ENCODE measurements around the gene ZDHHC11B. TPM values are rescaled to one million over a fixed set of nuclear protein-coding genes. Genes with fewer than 3 reads are reported as not detected.
"Not testable (repeated sequence)": the region's sequence is repeated elsewhere in the genome, so short reads cannot be mapped to it uniquely, and the experiment has no call there.

Gene ZDHHC11B
- total RNA-seq, 3 donors from 2014 or later = 1.1 to 4.8 (median 3.9) TPM

GRCh38 chr5:794948-795347, 10.4 kb upstream of the ZDHHC11B start:
- H3K4me1 ChIP-seq; intact Hi-C loops (cut with DNase I; ENCODE audit: low total_unique reads); H3K27me3 ChIP-seq; H3K9me3 ChIP-seq; H3K27ac ChIP-seq; H3K4me3 ChIP-seq; H3K36me3 ChIP-seq; DNase-seq (ENCODE audit: low spot score in 2 of 2): not testable (repeated sequence)

- DNase-seq (ENCODE audit: low spot score in 2 of 2); H3K4me1 ChIP-seq; intact Hi-C loops (cut with DNase I; ENCODE audit: low total_unique reads); H3K27ac ChIP-seq; H3K9me3 ChIP-seq; H3K36me3 ChIP-seq; H3K27me3 ChIP-seq; H3K4me3 ChIP-seq: not testable (repeated sequence)
These were observed 4.2 kb upstream of the ZDHHC11B start for GRCh38 chr5:788703-789102.

GRCh38 chr5:787857-788233, 3.3 kb upstream of the ZDHHC11B start:
- H3K4me3 ChIP-seq; H3K27me3 ChIP-seq; H3K9me3 ChIP-seq; H3K36me3 ChIP-seq; DNase-seq (ENCODE audit: low spot score in 2 of 2); intact Hi-C loops (cut with DNase I; ENCODE audit: low total_unique reads); H3K27ac ChIP-seq; H3K4me1 ChIP-seq: not testable (repeated sequence)

GRCh38 chr5:787224-787856, 2.8 kb upstream of the ZDHHC11B start:
- H3K4me1 ChIP-seq; H3K27ac ChIP-seq; DNase-seq (ENCODE audit: low spot score in 2 of 2); H3K27me3 ChIP-seq; H3K9me3 ChIP-seq; H3K36me3 ChIP-seq; H3K4me3 ChIP-seq; intact Hi-C loops (cut with DNase I; ENCODE audit: low total_unique reads): not testable (repeated sequence)

DNA sequence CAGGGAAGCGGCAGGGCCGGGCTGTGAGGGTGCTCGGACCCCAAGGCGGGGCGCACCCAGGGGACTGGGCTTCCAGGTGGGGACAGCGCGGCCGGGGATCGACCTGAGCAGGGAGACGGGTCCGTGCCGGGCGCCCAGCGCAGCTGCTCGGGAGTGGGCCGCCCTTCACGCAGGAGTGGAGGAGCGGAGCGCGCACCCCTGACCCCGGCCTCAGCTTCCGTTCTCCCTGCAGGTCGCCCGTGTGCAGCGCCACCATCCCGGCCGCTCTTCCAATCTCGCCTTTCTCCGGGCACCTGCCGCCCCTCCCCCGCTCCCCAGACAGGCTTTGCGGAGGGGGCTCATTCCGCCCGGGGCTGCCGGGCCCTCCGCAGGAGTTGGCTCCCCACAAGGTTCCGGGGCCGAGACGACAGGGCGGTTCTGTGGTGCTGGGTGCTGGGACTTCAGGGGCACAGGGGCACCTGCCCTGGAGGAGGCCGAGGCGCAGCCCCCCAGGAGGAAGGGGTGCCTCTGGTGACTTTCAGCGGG, 714 bp upstream of the ZDHHC11B start:
- DNase-seq (ENCODE audit: low spot score in 2 of 2); intact Hi-C loops (cut with DNase I; ENCODE audit: low total_unique reads); H3K27me3 ChIP-seq; H3K4me1 ChIP-seq; H3K9me3 ChIP-seq; H3K36me3 ChIP-seq: not testable (repeated sequence)
- Histone ChIP-seq H3K4me3 (peak overlapping the region; percentile 43 to 82 (median 66)), H3K27ac (peak overlapping the region in 1 of 2 donors; percentile 73)

DNA sequence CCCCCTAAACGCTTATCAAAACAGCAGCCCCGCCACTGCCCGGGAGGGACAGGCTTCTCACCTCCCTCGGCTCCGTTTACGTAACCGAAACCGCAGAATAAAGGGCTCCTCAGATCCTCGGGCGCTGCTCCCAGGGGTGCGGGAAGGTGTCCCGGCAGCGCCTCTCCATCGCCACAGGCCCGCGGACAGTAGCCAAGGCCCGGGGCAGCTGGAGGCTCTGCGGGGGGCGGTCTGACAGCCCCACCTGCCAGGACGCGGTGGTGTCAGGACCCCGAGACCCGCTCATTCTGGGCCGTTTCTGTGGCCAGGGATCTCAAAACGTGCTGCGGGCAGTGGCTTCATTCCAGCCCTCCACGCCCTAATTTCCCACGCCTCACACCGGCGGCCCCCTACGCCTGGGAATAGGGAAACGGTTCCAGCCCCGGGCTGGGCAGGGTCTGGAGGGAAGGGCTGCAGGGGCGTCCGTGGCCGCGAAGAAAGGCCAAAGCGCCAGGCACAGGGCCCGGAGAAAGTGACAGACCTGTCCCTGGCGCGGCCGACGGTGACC, 575 bp downstream of the ZDHHC11B start:
- peak in 1 of 2 donors; percentile 36 for DNase-seq (ENCODE audit: low spot score in 2 of 2)
- Histone ChIP-seq H3K27ac (peak overlapping the region in 1 of 2 donors; percentile 73), H3K4me3 (peak overlapping the region; percentile 43 to 82 (median 66))
- H3K9me3 ChIP-seq; H3K27me3 ChIP-seq; H3K4me1 ChIP-seq; intact Hi-C loops (cut with DNase I; ENCODE audit: low total_unique reads); H3K36me3 ChIP-seq: not testable (repeated sequence)

DNA sequence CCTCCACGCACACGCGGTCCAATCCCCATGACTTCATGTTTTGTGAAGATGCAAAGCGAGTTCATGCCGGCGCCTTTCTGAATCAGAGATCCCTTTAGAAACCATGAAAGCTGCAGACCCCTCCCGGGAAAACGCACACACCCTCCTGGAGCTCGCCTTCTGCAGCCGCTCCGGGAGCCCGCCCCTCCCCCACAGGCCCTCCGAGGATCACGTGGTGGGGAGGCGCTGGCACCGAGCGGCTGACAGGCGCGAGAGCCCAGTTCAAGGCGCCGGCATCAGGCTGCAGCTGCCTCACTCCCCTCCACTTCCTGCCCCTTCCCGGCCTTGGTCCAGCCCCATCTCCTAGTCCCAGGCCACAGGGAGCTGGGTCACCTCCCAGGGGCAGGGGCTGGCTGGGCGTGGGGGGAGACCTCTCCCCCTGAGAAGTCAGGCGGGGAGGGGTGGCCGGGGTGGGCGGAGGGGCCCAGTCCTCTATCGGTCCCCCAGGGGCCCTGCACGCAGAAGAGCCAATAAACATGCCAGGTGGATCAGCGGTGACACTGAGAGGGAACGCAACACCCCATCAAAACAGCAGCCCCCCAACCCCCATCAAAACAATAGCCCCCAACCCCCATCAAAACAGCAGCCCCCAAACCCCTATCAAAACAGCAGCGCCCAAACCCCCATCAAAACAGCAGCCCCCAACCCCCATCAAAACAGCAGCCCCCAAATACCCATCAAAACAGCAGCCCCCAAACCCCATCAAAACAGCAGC, 1.3 kb downstream of the ZDHHC11B start:
- peak in 1 of 2 donors; percentile 62 for DNase-seq (ENCODE audit: low spot score in 2 of 2)
- H3K27ac ChIP-seq; H3K4me1 ChIP-seq; H3K36me3 ChIP-seq; H3K9me3 ChIP-seq; H3K27me3 ChIP-seq; intact Hi-C loops (cut with DNase I; ENCODE audit: low total_unique reads): not testable (repeated sequence)
- H3K4me3 ChIP-seq = peak overlapping the region in 2 of 3 donors; percentile 66 to 82

- H3K27ac ChIP-seq; H3K36me3 ChIP-seq; DNase-seq (ENCODE audit: low spot score in 2 of 2); H3K9me3 ChIP-seq; H3K27me3 ChIP-seq; intact Hi-C loops (cut with DNase I; ENCODE audit: low total_unique reads); H3K4me1 ChIP-seq; H3K4me3 ChIP-seq: not testable (repeated sequence)
These were observed 2.2 kb downstream of the ZDHHC11B start for GRCh38 chr5:782356-782755.

DNA sequence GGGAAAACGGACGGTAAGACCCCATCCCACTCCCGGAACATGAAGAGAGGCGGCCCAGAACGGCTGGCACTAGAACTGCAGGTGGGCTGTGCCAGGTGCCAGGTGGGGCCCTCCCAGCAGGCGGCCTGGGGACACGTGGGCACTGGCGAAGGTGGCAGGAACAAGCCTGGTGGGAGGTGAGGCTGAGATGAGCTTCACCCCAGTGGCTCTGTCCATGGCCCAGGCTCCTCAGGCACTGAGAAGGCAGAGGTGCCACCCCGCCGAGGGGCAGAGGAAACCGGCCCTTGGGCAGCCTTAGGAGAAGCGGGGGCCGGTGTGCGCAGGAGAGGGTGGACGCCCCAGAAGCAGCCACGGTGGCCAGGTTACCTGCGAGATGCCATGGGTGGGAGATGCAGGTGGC, 4.0 kb downstream of the ZDHHC11B start:
- intact Hi-C loops (cut with DNase I; ENCODE audit: low total_unique reads); DNase-seq (ENCODE audit: low spot score in 2 of 2); H3K4me1 ChIP-seq; H3K9me3 ChIP-seq; H3K27ac ChIP-seq; H3K36me3 ChIP-seq; H3K27me3 ChIP-seq; H3K4me3 ChIP-seq: not testable (repeated sequence)

- DNase-seq (ENCODE audit: low spot score in 2 of 2); H3K36me3 ChIP-seq; H3K27ac ChIP-seq; H3K4me1 ChIP-seq; H3K27me3 ChIP-seq; intact Hi-C loops (cut with DNase I; ENCODE audit: low total_unique reads); H3K9me3 ChIP-seq; H3K4me3 ChIP-seq: not testable (repeated sequence)
These were observed 5.6 kb downstream of the ZDHHC11B start for GRCh38 chr5:778967-779366.

DNA sequence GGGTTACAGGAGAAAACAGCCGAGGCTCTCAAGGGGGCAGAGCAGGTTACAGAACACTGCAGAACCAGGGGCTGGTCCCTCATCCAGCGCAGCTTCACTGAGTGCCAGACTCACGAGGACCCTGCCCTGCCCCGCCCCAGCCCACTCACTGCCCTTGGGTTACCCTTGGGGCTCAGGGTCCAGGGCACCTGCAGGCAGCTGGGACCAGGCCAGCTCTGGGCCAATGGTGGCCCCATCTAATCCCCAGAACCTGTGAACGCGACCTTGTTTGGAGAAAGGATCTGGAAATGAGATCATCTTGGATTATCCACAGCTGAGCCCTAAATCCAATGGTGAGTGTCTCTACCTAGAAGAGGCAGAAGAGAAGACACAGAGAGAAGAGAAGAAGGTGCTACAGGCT, 6.1 kb downstream of the ZDHHC11B start:
- H3K27me3 ChIP-seq; DNase-seq (ENCODE audit: low spot score in 2 of 2); intact Hi-C loops (cut with DNase I; ENCODE audit: low total_unique reads); H3K9me3 ChIP-seq; H3K4me3 ChIP-seq; H3K4me1 ChIP-seq; H3K36me3 ChIP-seq; H3K27ac ChIP-seq: not testable (repeated sequence)
